ENCODE measurements around the gene LILRB3.
"Not testable (repeated sequence)": the region's sequence is repeated elsewhere in the genome, so short reads cannot be mapped to it uniquely, and the experiment has no call there.

DNA sequence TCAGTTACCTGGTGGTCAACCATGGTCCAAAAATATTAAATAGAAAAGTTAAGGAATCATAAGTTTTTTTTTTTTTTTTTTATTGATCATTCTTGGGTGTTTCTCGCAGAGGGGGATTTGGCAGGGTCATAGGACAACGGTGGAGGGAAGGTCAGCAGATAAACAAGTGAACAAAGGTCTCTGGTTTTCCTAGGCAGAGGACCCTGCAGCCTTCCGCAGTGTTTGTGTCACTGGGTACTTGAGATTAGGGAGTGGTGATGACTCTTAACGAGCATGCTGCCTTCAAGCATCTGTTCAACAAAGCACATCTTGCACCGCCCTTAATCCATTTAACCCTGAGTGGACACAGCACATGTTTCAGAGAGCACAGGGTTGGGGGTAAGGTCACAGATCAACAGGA, 8.6 kb downstream of the LILRB3 start:
- not testable (repeated sequence) for TF ChIP-seq POLR2A, EP300, POLR2AphosphoS5 (IDR thresholded peaks at IDR 0.05)
- TF ChIP-seq, protein P1, sequence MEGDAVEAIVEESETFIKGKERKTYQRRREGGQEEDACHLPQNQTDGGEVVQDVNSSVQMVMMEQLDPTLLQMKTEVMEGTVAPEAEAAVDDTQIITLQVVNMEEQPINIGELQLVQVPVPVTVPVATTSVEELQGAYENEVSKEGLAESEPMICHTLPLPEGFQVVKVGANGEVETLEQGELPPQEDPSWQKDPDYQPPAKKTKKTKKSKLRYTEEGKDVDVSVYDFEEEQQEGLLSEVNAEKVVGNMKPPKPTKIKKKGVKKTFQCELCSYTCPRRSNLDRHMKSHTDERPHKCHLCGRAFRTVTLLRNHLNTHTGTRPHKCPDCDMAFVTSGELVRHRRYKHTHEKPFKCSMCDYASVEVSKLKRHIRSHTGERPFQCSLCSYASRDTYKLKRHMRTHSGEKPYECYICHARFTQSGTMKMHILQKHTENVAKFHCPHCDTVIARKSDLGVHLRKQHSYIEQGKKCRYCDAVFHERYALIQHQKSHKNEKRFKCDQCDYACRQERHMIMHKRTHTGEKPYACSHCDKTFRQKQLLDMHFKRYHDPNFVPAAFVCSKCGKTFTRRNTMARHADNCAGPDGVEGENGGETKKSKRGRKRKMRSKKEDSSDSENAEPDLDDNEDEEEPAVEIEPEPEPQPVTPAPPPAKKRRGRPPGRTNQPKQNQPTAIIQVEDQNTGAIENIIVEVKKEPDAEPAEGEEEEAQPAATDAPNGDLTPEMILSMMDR (IDR thresholded peaks at IDR 0.05), result not testable (repeated sequence)

Measured in sigmoid colon (tissue), 4 donors.